Lower lobe of right lung (tissue), 2 donors: ENCODE measurements around the gene POLR1E. TPM values are rescaled to one million over a fixed set of nuclear protein-coding genes. Genes with fewer than 3 reads are reported as not detected.

Experiments
- ATAC-seq, 2 donors: fragments of 200-7000 bp; cut with Tn5 transposase; one replicate each; pipeline ENCODE4 v1.9.1; 2020 to 2022; ENCODE audit warnings: mild to moderate bottlenecking in 2 of 2, moderate library complexity in 2 of 2
- DNase-seq: peaks from one replicate; pipeline ENCODE4 v3.0.0-alpha.2; 2020
- H3K27ac ChIP-seq: fragments of 200-600 bp; one replicate; pipeline ENCODE4 v1.8.0; 2022
- H3K27me3 ChIP-seq: fragments of 200-600 bp; one replicate; pipeline ENCODE4 v1.8.0; 2022; ENCODE audit warnings: low read depth
- H3K36me3 ChIP-seq: fragments of 200-600 bp; one replicate; pipeline ENCODE4 v1.8.0; 2022; ENCODE audit warnings: mild to moderate bottlenecking
- H3K4me1 ChIP-seq: fragments of 200-600 bp; one replicate; pipeline ENCODE4 v1.8.0; 2022
- H3K4me3 ChIP-seq: fragments of 200-600 bp; one replicate; pipeline ENCODE4 v1.8.0; 2022; ENCODE audit warnings: mild to moderate bottlenecking
- H3K9me3 ChIP-seq: fragments of 200-600 bp; one replicate; pipeline ENCODE4 v1.8.0; 2022
- intact Hi-C: fragments of 100-400 bp; cut with DNase I; formaldehyde crosslinking; loops from one replicate; pipeline ENCODE4 v1.11.0; 2022
- total RNA-seq: library from RNA; stranded (reverse); fragmentation: NEBNext Ultra II Directional; extraction: Animal tissue kit (Norgen Biotek cat#: 25700); gene quantifications from one replicate; pipeline ENCODE4 v1.2.1, GENCODE V29; 2021
- TF ChIP-seq, protein P1 (sequence below): fragments of 200-600 bp; IDR thresholded peaks from one replicate; pipeline ENCODE4 v1.8.0; 2022; ENCODE audit warnings: antibody characterized with exemption, mild to moderate bottlenecking
- donor health status: DM: no; HTN: yes; CAD: no; lungs with severe emphysema.

POLR1E gene
- total RNA-seq, 1 donor from 2014 or later, result 17.3 TPM

DNA sequence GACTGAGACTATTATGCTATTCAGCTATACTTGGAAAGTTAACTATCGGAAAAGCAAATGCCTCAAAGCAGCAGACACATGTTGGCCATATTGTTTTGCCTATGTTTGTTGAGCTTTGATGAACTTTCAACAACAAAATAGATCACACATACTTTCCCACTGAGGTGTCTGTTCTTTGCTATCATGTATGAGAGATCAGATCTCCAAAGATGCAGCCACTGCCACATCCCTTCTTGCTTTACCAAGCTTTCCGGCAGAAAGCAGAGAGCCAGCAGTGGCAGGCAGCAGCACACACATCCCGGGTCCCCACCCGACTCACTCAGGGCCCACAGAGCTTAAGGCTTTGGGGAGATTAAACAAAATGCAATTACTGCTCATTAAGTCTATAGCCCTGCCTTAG is 39.3 kb upstream of the POLR1E start:
- H3K4me1 ChIP-seq, result no peaks in the 10 kb centered on the region
- ATAC-seq (no peak), DNase-seq (no peak)
- no peak overlapping the region for H3K4me3 ChIP-seq
- H3K27ac ChIP-seq, result no peak overlapping the region
- H3K9me3 ChIP-seq, result no peaks in the 10 kb centered on the region
- TF ChIP-seq, protein P1, sequence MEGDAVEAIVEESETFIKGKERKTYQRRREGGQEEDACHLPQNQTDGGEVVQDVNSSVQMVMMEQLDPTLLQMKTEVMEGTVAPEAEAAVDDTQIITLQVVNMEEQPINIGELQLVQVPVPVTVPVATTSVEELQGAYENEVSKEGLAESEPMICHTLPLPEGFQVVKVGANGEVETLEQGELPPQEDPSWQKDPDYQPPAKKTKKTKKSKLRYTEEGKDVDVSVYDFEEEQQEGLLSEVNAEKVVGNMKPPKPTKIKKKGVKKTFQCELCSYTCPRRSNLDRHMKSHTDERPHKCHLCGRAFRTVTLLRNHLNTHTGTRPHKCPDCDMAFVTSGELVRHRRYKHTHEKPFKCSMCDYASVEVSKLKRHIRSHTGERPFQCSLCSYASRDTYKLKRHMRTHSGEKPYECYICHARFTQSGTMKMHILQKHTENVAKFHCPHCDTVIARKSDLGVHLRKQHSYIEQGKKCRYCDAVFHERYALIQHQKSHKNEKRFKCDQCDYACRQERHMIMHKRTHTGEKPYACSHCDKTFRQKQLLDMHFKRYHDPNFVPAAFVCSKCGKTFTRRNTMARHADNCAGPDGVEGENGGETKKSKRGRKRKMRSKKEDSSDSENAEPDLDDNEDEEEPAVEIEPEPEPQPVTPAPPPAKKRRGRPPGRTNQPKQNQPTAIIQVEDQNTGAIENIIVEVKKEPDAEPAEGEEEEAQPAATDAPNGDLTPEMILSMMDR, result no peak
- no peaks in the 10 kb centered on the region for H3K27me3 ChIP-seq
- H3K36me3 ChIP-seq, result peaks cover 49% of the 10 kb centered on the region
- intact Hi-C loops, result no loop called here

DNA sequence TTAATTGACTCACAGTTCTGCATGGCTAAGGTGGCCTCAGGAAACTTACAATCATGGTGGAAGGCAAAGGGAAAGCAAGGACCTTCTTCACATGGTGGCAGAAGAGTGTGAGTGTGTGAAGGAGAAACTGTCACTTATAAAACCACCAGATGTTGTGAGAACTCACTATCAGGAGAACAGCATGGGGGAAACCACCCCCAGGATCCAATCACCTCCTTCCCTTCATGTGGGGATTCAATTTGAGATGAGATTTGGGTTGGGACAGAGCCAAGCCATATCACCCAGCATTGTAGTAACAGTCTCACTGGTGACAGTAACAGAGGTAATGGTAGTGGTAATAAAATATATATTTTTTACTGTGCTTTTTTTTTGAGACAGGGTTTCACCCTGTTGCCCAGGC is 38.6 kb upstream of the POLR1E start:
- intact Hi-C loops, result no loop called here
- H3K27ac ChIP-seq, result no peak overlapping the region
- H3K9me3 ChIP-seq, result no peaks in the 10 kb centered on the region
- no peak overlapping the region for H3K4me3 ChIP-seq
- ATAC-seq (no peak), DNase-seq (no peak)
- TF ChIP-seq, protein P1, result no peak
- H3K4me1 ChIP-seq, result peaks cover 4% of the 10 kb centered on the region
- peaks cover 43% of the 10 kb centered on the region for H3K36me3 ChIP-seq
- H3K27me3 ChIP-seq, result no peaks in the 10 kb centered on the region

DNA sequence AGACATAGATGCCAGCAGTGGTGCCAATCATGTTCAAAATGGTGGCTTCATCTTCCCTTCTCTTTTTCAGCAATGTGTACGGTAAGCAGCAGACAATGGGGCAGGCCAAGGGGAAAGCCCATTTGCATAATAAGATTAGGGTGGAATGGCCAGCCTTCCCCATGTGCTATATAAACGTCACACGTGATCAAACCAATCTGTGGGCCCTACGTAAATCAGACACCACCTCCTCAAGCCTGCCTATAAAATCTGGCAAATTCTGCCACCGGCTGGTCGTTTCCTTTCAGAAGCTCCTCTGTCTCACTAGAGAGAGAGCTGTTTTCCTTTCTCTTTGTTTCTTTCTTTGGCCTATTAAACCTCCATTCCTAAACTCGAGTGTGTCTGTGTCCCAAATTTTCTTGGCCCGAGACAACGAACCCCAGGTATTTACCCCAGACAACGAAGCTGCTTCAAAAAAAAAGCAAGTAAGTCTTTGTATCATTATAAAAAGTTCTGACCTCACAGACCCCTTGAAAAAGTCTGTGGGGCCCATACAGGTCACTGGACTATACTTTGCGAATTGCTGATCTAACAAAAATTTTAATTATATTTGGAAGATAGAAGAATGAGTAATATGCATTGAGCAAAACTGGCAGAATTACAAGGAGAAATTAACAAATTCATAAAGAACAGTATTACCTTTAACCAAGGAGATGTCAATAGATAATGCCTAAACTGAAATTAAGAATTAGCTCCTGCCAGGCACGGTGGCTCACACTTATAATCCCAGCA is 35.7 kb upstream of the POLR1E start:
- Histone ChIP-seq H3K9me3 (no peaks in the 10 kb centered on the region), H3K4me1 (peaks cover 9% of the 10 kb centered on the region), H3K27ac (no peak overlapping the region), H3K27me3 (no peaks in the 10 kb centered on the region), H3K36me3 (peaks cover 35% of the 10 kb centered on the region), H3K4me3 (no peak overlapping the region)
- DNase-seq (no peak), ATAC-seq (no peak)
- TF ChIP-seq, protein P1, result no peak
- intact Hi-C loops, result no loop called here

DNA sequence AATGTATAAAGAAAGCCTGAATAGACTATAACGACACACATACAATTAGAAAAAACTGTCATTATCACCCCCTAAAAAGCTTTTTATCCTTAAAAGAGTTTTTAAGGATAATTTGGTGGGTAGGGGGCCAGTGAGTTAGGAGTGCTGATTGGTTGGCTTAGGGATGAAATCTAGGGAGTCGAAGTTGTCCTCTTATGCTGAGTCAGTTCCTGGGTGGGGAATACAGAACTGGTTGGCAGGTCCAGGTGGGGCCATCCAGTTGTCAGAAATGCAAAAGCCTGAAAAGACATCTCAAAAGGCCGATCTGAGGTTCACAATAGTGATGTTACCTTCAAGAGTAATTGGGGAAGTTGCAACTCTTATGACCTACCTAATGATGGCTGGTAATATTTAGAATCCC is 34.1 kb upstream of the POLR1E start:
- no peaks in the 10 kb centered on the region for H3K9me3 ChIP-seq
- intact Hi-C loops, result no loop called here
- DNase-seq (no peak), ATAC-seq (no peak)
- no peak overlapping the region for H3K27ac ChIP-seq
- H3K36me3 ChIP-seq, result peaks cover 31% of the 10 kb centered on the region
- no peaks in the 10 kb centered on the region for H3K27me3 ChIP-seq
- no peak overlapping the region for H3K4me3 ChIP-seq
- TF ChIP-seq, protein P1, result no peak
- H3K4me1 ChIP-seq, result peaks cover 9% of the 10 kb centered on the region

DNA sequence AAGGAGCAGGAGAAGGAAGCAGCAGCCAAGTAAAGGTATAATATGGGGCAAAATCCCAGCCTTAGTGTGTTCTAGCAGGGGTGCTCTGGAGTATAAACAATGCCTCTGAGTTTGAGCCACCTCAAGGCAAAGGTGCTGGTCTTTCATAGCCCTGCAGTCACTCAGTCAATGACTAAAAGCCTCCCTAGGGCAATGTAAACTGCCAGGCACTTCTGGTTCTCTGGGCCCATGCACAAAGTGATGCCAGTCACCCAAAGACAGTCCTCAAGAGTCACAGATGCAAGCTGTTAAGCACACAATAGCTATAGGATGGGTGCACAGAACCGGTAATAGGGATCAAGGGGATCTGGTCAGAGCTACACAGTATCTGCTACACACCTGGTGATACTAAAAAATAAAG is 33.1 kb upstream of the POLR1E start:
- no peaks in the 10 kb centered on the region for H3K27me3 ChIP-seq
- H3K4me1 ChIP-seq, result peaks cover 9% of the 10 kb centered on the region
- no peak overlapping the region for H3K27ac ChIP-seq
- TF ChIP-seq, protein P1, result no peak
- DNase-seq, result no peak
- intact Hi-C loops, result no loop called here
- ATAC-seq, result no peak
- H3K36me3 ChIP-seq, result peaks cover 25% of the 10 kb centered on the region
- no peaks in the 10 kb centered on the region for H3K9me3 ChIP-seq
- no peak overlapping the region for H3K4me3 ChIP-seq
